Epithelial cell of esophagus (primary cell): ENCODE results near the gene FOXL1.

Experiments used
- DNase-seq: peaks from one replicate; pipeline ENCODE4 v3.0.0; 2010; ENCODE audit warnings: low read depth
- H3K4me3 ChIP-seq: 2 replicates; pipeline ENCODE4 v1.5.1; 2011; ENCODE audit warnings: mild to moderate bottlenecking, low read length, control low read depth
- TF ChIP-seq, protein P1 (sequence below): IDR thresholded peaks from 2 replicates; pipeline ENCODE4 v1.5.1; 2011; ENCODE audit warnings: low read depth, mild to moderate bottlenecking, low read length, control low read depth, inconsistent platforms; ENCODE audit not compliant: insufficient read depth; ENCODE audit errors: missing control alignments

The FOXL1 gene

DNA sequence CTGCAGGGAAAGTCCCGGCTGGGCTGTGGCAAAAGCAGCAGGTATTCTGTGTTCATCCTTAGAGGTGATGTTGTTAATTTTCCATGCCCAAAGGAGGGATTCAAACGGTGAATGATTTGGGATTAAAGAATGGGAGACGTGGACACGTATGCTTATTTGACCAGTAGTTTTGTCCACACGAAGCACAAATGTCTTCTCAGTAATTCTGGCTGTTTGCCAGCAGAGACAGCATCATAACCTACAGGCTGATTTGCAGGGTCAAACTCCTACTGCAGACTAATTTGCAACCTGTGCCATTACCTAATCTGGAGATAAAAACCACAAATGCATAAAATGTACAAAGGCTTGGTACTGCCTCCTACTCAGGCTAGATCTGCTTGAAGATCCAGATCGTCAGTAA lies 37.5 kb upstream of the FOXL1 start:
- H3K4me3 ChIP-seq: no peak overlapping the region
- DNase-seq: no peak
- TF ChIP-seq, protein P1, sequence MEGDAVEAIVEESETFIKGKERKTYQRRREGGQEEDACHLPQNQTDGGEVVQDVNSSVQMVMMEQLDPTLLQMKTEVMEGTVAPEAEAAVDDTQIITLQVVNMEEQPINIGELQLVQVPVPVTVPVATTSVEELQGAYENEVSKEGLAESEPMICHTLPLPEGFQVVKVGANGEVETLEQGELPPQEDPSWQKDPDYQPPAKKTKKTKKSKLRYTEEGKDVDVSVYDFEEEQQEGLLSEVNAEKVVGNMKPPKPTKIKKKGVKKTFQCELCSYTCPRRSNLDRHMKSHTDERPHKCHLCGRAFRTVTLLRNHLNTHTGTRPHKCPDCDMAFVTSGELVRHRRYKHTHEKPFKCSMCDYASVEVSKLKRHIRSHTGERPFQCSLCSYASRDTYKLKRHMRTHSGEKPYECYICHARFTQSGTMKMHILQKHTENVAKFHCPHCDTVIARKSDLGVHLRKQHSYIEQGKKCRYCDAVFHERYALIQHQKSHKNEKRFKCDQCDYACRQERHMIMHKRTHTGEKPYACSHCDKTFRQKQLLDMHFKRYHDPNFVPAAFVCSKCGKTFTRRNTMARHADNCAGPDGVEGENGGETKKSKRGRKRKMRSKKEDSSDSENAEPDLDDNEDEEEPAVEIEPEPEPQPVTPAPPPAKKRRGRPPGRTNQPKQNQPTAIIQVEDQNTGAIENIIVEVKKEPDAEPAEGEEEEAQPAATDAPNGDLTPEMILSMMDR: no peak

DNA sequence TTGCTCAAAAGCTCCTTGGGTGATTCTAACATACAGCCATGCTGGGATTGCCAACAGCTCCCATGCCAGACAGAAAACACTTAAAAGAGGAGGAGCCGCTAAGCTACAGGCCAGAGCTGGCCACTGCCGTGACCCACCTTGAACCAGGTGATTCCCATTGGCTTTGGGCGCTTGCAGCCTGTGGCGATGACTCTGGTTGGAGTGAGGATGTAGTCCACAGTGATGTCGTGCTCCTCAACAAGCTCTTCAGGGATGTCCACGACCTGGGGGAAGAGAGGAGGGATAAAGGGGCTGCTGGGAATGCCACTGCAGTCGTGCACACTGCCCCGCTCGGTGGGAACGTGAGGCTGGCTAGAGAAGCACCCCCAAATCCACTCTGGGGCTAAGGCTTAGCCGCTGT lies 36.8 kb upstream of the FOXL1 start:
- TF ChIP-seq, protein P1: no peak
- DNase-seq: no peak
- no peak overlapping the region for H3K4me3 ChIP-seq

DNA sequence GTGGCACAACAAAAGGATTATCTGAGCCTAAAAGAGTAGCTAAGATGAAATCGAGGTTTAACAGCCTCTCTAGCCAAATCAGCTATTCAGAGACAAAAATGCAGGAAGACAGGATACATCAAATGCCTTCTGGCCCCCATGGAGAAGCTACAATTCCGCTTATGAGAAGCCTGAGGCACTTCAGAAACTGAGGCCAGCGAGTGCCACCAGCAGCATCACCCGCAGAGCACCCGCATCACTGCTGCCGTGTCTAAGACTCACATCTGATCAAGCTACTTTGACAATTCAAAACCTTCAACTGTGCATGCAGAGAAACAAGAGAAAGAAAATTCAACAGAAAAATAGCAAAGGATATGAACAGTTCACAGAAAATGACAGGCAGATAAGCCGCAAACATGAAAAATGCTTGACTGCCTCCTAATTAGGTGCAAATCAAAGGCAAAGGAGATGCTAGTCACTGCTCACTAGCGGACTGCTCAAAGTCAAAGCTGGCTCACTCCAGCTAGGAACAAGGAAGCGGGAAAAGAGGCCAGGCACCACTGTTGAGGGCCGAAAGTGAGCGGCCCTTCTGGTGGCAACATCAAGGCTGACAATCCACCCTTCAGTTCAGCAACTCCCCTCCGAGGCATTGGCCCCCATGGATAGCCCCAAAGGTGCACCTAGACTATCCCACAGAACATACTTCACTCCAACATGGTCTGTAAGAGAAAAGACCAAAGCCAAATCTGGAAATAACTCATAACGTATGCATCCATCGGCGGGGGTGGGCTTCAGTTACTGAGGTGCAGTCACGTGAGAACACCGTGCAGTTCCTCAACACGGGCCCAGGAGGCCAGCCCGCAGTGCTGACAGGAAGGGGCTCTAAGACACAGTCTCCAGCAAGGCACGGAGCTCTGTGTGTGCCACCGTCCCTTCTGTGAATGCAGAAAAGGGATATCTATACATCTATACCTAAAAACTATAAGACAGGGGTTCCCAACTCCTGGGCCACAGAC lies 35.3 kb upstream of the FOXL1 start:
- TF ChIP-seq, protein P1: no peak
- no peak overlapping the region for H3K4me3 ChIP-seq
- DNase-seq: no peak

DNA sequence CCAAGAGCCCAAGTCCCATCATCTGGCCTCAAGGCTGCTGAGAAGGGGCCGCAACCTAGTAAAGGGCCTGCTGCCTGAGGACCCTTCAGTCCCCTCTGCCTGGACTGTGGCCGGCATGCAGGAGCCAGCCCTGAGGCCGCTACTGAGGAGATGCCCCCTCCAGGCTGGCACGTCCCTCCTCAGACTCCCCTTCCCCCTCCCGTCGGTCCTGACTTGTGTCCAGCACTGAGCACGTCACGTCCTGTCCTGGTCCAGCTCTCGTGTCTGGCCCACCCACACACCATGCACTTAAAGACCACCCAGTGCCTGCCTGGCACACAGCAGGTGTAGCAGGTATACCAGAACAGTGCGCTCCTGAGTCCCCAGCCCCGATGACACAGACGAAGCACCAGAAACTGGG lies 32.9 kb upstream of the FOXL1 start:
- H3K4me3 ChIP-seq: no peak overlapping the region
- no peak for DNase-seq
- TF ChIP-seq, protein P1: no peak

DNA sequence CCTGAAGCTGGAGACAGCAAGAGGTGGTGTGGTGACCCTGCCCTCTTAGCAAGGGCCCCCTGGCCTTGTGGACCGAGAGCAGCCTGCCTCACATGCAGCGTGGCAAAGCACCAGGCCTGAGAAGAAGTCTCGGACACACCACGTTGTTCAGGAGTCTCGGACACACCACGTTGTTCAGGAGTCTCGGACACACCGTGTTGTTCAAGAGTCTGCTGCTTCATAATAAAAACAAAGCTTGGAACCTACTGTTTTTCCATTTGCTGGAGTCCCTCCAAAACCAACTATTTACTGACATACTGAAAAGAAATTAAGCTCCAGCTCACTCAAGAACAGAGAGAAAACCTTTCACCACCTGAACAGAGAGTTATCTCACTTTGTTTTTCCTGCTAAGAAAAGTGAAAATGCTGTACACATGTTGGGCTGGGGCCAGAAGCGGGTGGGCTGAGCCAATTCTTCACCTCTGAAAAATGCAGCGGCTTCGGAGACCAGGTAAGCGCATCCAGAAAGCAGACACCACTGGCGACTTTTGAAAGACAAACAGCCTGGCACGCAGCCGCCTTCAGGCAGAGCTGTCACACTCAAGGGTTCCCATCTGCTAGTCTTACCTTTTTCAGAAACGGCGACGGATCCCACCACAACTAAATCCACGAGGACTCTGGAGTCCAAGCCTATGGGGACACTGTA lies 32.3 kb upstream of the FOXL1 start:
- DNase-seq: no peak
- H3K4me3 ChIP-seq: no peak overlapping the region
- TF ChIP-seq, protein P1: no peak

DNA sequence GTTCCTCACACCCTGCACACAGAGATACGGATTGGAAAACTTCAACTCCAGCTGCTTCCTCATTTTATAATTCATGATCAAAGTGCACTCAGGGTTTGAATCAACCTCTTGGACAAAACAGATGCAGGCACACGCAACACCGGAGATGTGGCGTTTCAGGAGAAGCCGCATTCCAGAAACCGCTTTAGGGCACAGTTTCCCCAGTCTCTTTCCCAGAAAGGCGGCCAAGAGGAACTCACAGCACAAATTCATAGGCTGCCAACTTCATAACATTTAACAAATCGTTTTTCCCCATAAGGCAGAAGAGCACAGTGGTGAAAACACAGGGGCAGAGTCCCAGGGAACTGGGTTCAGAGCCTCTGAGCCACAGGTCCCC lies 31.7 kb upstream of the FOXL1 start:
- TF ChIP-seq, protein P1: no peak
- H3K4me3 ChIP-seq: no peak overlapping the region
- no peak for DNase-seq
